ENCODE results near the gene LMOD2.

GRCh38 chr7:123655614-123656013, at the start of gene LMOD2:
- TF ChIP-seq EZH2phosphoT487 (IDR thresholded peaks at IDR 0.05; ENCODE audit: low read length) (no peak), CTCF (IDR thresholded peaks at IDR 0.05; ENCODE audit: low read length) (no peak)
